ENCODE data around the gene B3GNT4.

The B3GNT4 gene

GRCh38 chr12:122230798-122231197, 27.3 kb downstream of the B3GNT4 start:
- TF ChIP-seq CTCF (IDR thresholded peaks at IDR 0.05): no peak

- no peak for TF ChIP-seq CTCF (IDR thresholded peaks at IDR 0.05)
These were observed 29.2 kb downstream of the B3GNT4 start for GRCh38 chr12:122232691-122233090.

- no peak for TF ChIP-seq CTCF (IDR thresholded peaks at IDR 0.05)
These were observed 32.2 kb downstream of the B3GNT4 start for GRCh38 chr12:122235741-122236140.

- no peak for TF ChIP-seq CTCF (IDR thresholded peaks at IDR 0.05)
These were observed 35.4 kb downstream of the B3GNT4 start for GRCh38 chr12:122238861-122239260.

- no peak for TF ChIP-seq CTCF (IDR thresholded peaks at IDR 0.05)
These were observed 40.5 kb downstream of the B3GNT4 start for GRCh38 chr12:122243965-122244364.

GRCh38 chr12:122244565-122245371, 41.3 kb downstream of the B3GNT4 start:
- no peak for TF ChIP-seq CTCF (IDR thresholded peaks at IDR 0.05)

- TF ChIP-seq CTCF (IDR thresholded peaks at IDR 0.05): no peak
These were observed 42.0 kb downstream of the B3GNT4 start for GRCh38 chr12:122245553-122245952.

GRCh38 chr12:122250047-122250446, 46.5 kb downstream of the B3GNT4 start:
- no peak for TF ChIP-seq CTCF (IDR thresholded peaks at IDR 0.05)

All from LNCAP (cell line).